DOHH2 (cell line): ENCODE measurements around the gene RNF13.

Experiments used
- H3F3A ChIP-seq: fragments of 200-600 bp; sonication (generic), shearing (Covaris generic); 2 replicates; pipeline ENCODE4 v1.6.0; 2016; ENCODE audit warnings: antibody characterized with exemption, mild to moderate bottlenecking; ENCODE audit not compliant: control insufficient read depth, insufficient read depth
- H3K27ac ChIP-seq: fragments of 200-600 bp; sonication (generic); 2 replicates; pipeline ENCODE4 v1.5.1; 2014; ENCODE audit warnings: low read depth, mild to moderate bottlenecking, low read length, moderate library complexity
- H3K27me3 ChIP-seq: fragments of 200-600 bp; sonication (generic); 2 replicates; pipeline ENCODE4 v1.6.1; 2014; ENCODE audit warnings: mild to moderate bottlenecking, low read length, mixed read lengths; ENCODE audit not compliant: control insufficient read depth
- H3K36me3 ChIP-seq: fragments of 200-600 bp; sonication (generic); 2 replicates; pipeline ENCODE4 v1.6.1; 2014; ENCODE audit warnings: mild to moderate bottlenecking, low read length, moderate library complexity, mixed read lengths; ENCODE audit not compliant: control insufficient read depth
- H3K4me1 ChIP-seq: fragments of 200-600 bp; sonication (generic); 2 replicates; pipeline ENCODE4 v1.6.1; 2014; ENCODE audit warnings: mild to moderate bottlenecking, low read length, mixed read lengths; ENCODE audit not compliant: control insufficient read depth
- H3K4me2 ChIP-seq: fragments of 200-600 bp; sonication (generic); 2 replicates; pipeline ENCODE4 v1.6.0; 2014; ENCODE audit warnings: mild to moderate bottlenecking, low read length, moderate library complexity
- H3K4me3 ChIP-seq: fragments of 200-600 bp; sonication (generic); 2 replicates; pipeline ENCODE4 v1.5.1; 2014; ENCODE audit warnings: mild to moderate bottlenecking, low read length, mixed read lengths
- H3K79me2 ChIP-seq: fragments of 200-600 bp; sonication (generic); 2 replicates; pipeline ENCODE4 v1.6.1; 2014; ENCODE audit warnings: mild to moderate bottlenecking, low read length, mixed read lengths; ENCODE audit not compliant: control insufficient read depth
- H3K9me2 ChIP-seq: fragments of 200-600 bp; sonication (generic); replicated peaks from 2 replicates; pipeline ENCODE4 v1.6.1; 2014; ENCODE audit warnings: mild to moderate bottlenecking, low read length, mixed read lengths; ENCODE audit not compliant: control insufficient read depth
- H3K9me3 ChIP-seq: fragments of 200-600 bp; sonication (generic); 2 replicates; pipeline ENCODE4 v1.6.1; 2014; ENCODE audit warnings: antibody characterized with exemption, low read length, mixed read lengths; ENCODE audit not compliant: control insufficient read depth, insufficient read depth
- H4K20me1 ChIP-seq: fragments of 200-600 bp; sonication (generic); 2 replicates; pipeline ENCODE4 v1.6.0; 2014; ENCODE audit warnings: low read depth, mild to moderate bottlenecking, antibody characterized with exemption, low read length, moderate library complexity; ENCODE audit not compliant: control insufficient read depth, insufficient read depth
- CTCF ChIP-seq: fragments of 200-600 bp; sonication (generic); IDR thresholded peaks from one replicate; pipeline ENCODE4 v1.5.1; 2014; ENCODE audit warnings: antibody characterized with exemption, mild to moderate bottlenecking, low read depth, low read length; ENCODE audit not compliant: poor library complexity, severe bottlenecking
- EZH2phosphoT487 ChIP-seq: fragments of 200-600 bp; sonication (generic); IDR thresholded peaks from 2 replicates; pipeline ENCODE4 v1.6.1; 2017; ENCODE audit warnings: borderline replicate concordance, mild to moderate bottlenecking, antibody characterized with exemption, low read length, moderate library complexity, mixed read lengths

Gene RNF13

GRCh38 chr3:149858911-149859310 is 45.9 kb downstream of the RNF13 start:
- Histone ChIP-seq H3K4me1 (no peaks in the 10 kb centered on the region), H3K27me3 (no peaks in the 10 kb centered on the region), H3K79me2 (no peaks in the 10 kb centered on the region), H3K9me3 (no peaks in the 10 kb centered on the region), H3K9me2 (no peaks in the 10 kb centered on the region), H4K20me1 (no peaks in the 10 kb centered on the region), H3K27ac (no peak overlapping the region), H3K36me3 (peaks cover 22% of the 10 kb centered on the region), H3K4me2 (no peak overlapping the region), H3F3A (no peaks in the 10 kb centered on the region), H3K4me3 (no peak overlapping the region)
- TF ChIP-seq EZH2phosphoT487 (no peak), CTCF (no peak)

- Histone ChIP-seq H3K9me3 (no peaks in the 10 kb centered on the region), H4K20me1 (no peaks in the 10 kb centered on the region), H3F3A (no peaks in the 10 kb centered on the region), H3K79me2 (no peaks in the 10 kb centered on the region), H3K4me3 (no peak overlapping the region), H3K4me2 (no peak overlapping the region), H3K4me1 (no peaks in the 10 kb centered on the region), H3K9me2 (no peaks in the 10 kb centered on the region), H3K27me3 (no peaks in the 10 kb centered on the region), H3K36me3 (peaks cover 8% of the 10 kb centered on the region), H3K27ac (no peak overlapping the region)
- TF ChIP-seq CTCF (no peak), EZH2phosphoT487 (no peak)
These were observed 47.9 kb downstream of the RNF13 start for GRCh38 chr3:149860881-149861280.

GRCh38 chr3:149867563-149867962 is 54.5 kb downstream of the RNF13 start:
- Histone ChIP-seq H3K4me2 (no peak overlapping the region), H3K36me3 (no peaks in the 10 kb centered on the region), H3K27me3 (no peaks in the 10 kb centered on the region), H3K9me3 (no peaks in the 10 kb centered on the region), H4K20me1 (no peaks in the 10 kb centered on the region), H3K79me2 (peaks cover 7% of the 10 kb centered on the region), H3K9me2 (no peaks in the 10 kb centered on the region), H3K4me3 (no peak overlapping the region), H3K27ac (no peak overlapping the region), H3K4me1 (no peaks in the 10 kb centered on the region), H3F3A (no peaks in the 10 kb centered on the region)
- TF ChIP-seq EZH2phosphoT487 (no peak), CTCF (no peak)

- no peaks in the 10 kb centered on the region for H3F3A ChIP-seq
- H3K27me3 ChIP-seq: no peaks in the 10 kb centered on the region
- no peak overlapping the region for H3K4me2 ChIP-seq
- no peak overlapping the region for H3K27ac ChIP-seq
- H3K9me2 ChIP-seq: no peaks in the 10 kb centered on the region
- no peak overlapping the region for H3K4me3 ChIP-seq
- no peaks in the 10 kb centered on the region for H4K20me1 ChIP-seq
- peaks cover 7% of the 10 kb centered on the region for H3K79me2 ChIP-seq
- H3K4me1 ChIP-seq: no peaks in the 10 kb centered on the region
- H3K9me3 ChIP-seq: no peaks in the 10 kb centered on the region
- TF ChIP-seq EZH2phosphoT487: no peak
- H3K36me3 ChIP-seq: peaks cover 3% of the 10 kb centered on the region; the same call in 1 of the 2 replicates
These were observed 58.8 kb downstream of the RNF13 start for GRCh38 chr3:149871855-149872254.
